ENCODE results near the gene GGPS1. TPM values are rescaled to one million over a fixed set of nuclear protein-coding genes. Genes with fewer than 3 reads are reported as not detected.

Gene GGPS1
- polyA plus RNA-seq, 1 donor from 2014 or later, result 71.9 TPM

- Histone ChIP-seq H3K4me3 (ENCODE audit: low read length) (no peak overlapping the region), H3K4me2 (ENCODE audit: low read length) (no peak overlapping the region), H3K27me3 (ENCODE audit: insufficient read depth, low read depth, low read length) (no peaks in the 10 kb centered on the region), H3K27ac (ENCODE audit: low read length) (no peak overlapping the region), H4K20me1 (ENCODE audit: insufficient read depth) (peaks cover 10% of the 10 kb centered on the region), H2AFZ (ENCODE audit: low read depth, low read length) (no peak overlapping the region), H3K9ac (ENCODE audit: low read length) (no peak overlapping the region), H3K36me3 (ENCODE audit: insufficient read depth, low read length) (no peaks in the 10 kb centered on the region), H3K9me3 (ENCODE audit: low read length) (no peaks in the 10 kb centered on the region), H3K9me2 (ENCODE audit: insufficient read depth, low read length) (no peaks in the 10 kb centered on the region), H3F3A (ENCODE audit: insufficient read depth, low read length, poor library complexity, severe bottlenecking) (peaks cover 4% of the 10 kb centered on the region), H3K79me2 (replicated peaks; ENCODE audit: insufficient read depth, low read length) (peaks cover 82% of the 10 kb centered on the region)
- no peak for TF ChIP-seq MXI1 (conservative IDR thresholded peaks at IDR 0.05; ENCODE audit: poor library complexity, severe bottlenecking)
- TF ChIP-seq TAF1 (IDR thresholded peaks at IDR 0.05; ENCODE audit: low read depth), result no peak
- TF ChIP-seq SMC3 (conservative IDR thresholded peaks at IDR 0.05; ENCODE audit: poor library complexity), result no peak
- TF ChIP-seq CTCF (IDR thresholded peaks at IDR 0.05; ENCODE audit: poor library complexity, severe bottlenecking), result no peak
- no peak for TF ChIP-seq REST (IDR thresholded peaks at IDR 0.05; ENCODE audit: borderline replicate concordance)
- TF ChIP-seq EP300 (conservative IDR thresholded peaks at IDR 0.05; ENCODE audit: poor library complexity, severe bottlenecking), result no peak
- TF ChIP-seq RAD21 (conservative IDR thresholded peaks at IDR 0.05), result no peak
- no peak for TF ChIP-seq EZH2 (IDR thresholded peaks at IDR 0.05; ENCODE audit: borderline replicate concordance, insufficient read depth, low read length, poor library complexity, severe bottlenecking)
- TF ChIP-seq POLR2AphosphoS5 (IDR thresholded peaks at IDR 0.05), result no peak
Observed at GRCh38 chr1:235304549-235305451, 23.6 kb upstream of the GGPS1 start.

GRCh38 chr1:235307158-235308124 is 20.9 kb upstream of the GGPS1 start:
- Histone ChIP-seq H4K20me1 (ENCODE audit: insufficient read depth) (peaks cover 8% of the 10 kb centered on the region), H3F3A (ENCODE audit: insufficient read depth, low read length, poor library complexity, severe bottlenecking) (peaks cover 4% of the 10 kb centered on the region)

More at GRCh38 chr1:235307158-235308124, 20.9 kb upstream of the GGPS1 start:
- no peak overlapping the region for H3K27ac ChIP-seq (ENCODE audit: low read length)
- TF ChIP-seq MXI1 (conservative IDR thresholded peaks at IDR 0.05; ENCODE audit: poor library complexity, severe bottlenecking) (no peak), TAF1 (IDR thresholded peaks at IDR 0.05; ENCODE audit: low read depth) (no peak), POLR2AphosphoS5 (IDR thresholded peaks at IDR 0.05) (no peak), EP300 (conservative IDR thresholded peaks at IDR 0.05; ENCODE audit: poor library complexity, severe bottlenecking) (no peak), RAD21 (conservative IDR thresholded peaks at IDR 0.05) (no peak), EZH2 (IDR thresholded peaks at IDR 0.05; ENCODE audit: borderline replicate concordance, insufficient read depth, low read length, poor library complexity, severe bottlenecking) (no peak), CTCF (IDR thresholded peaks at IDR 0.05; ENCODE audit: poor library complexity, severe bottlenecking) (no peak), SMC3 (conservative IDR thresholded peaks at IDR 0.05; ENCODE audit: poor library complexity) (no peak), REST (IDR thresholded peaks at IDR 0.05; ENCODE audit: borderline replicate concordance) (no peak)
- peaks cover 79% of the 10 kb centered on the region for H3K79me2 ChIP-seq (replicated peaks; ENCODE audit: insufficient read depth, low read length)
- H3K27me3 ChIP-seq (ENCODE audit: insufficient read depth, low read depth, low read length), result no peaks in the 10 kb centered on the region
- H3K36me3 ChIP-seq (ENCODE audit: insufficient read depth, low read length), result no peaks in the 10 kb centered on the region
- H2AFZ ChIP-seq (ENCODE audit: low read depth, low read length), result no peak overlapping the region
- H3K4me2 ChIP-seq (ENCODE audit: low read length), result no peak overlapping the region
- no peak overlapping the region for H3K9ac ChIP-seq (ENCODE audit: low read length)
- no peaks in the 10 kb centered on the region for H3K9me3 ChIP-seq (ENCODE audit: low read length)
- no peak overlapping the region for H3K4me3 ChIP-seq (ENCODE audit: low read length)
- H3K9me2 ChIP-seq (ENCODE audit: insufficient read depth, low read length), result no peaks in the 10 kb centered on the region
